ENCODE results near the gene GRAMD2B. TPM values are rescaled to one million over a fixed set of nuclear protein-coding genes. Genes with fewer than 3 reads are reported as not detected.

The GRAMD2B gene
- total RNA-seq, 1 experiment from 2014 or later: 4.1 TPM

- no TSS peak for BruUV-seq (replicated peaks)
- Histone ChIP-seq H3K27ac (ENCODE audit: low read length) (no peak overlapping the region), H3K36me3 (ENCODE audit: control insufficient read depth, insufficient read depth, low read length) (no peaks in the 10 kb centered on the region), H3K4me3 (ENCODE audit: low read depth in 2 of 2, low read length in 2 of 2) (no peak overlapping the region), H3K4me1 (ENCODE audit: control insufficient read depth, insufficient read depth, low read length) (no peaks in the 10 kb centered on the region), H3K9me3 (ENCODE audit: control insufficient read depth, insufficient read depth, low read depth, low read length) (no peaks in the 10 kb centered on the region), H3K27me3 (ENCODE audit: control insufficient read depth, insufficient read depth, low read length) (no peaks in the 10 kb centered on the region)
- no peak for ATAC-seq
- ChIA-PET POLR2A (no interaction called here), CTCF (interaction anchor here (0.6 kb wide), 1 partner anchor 94 kb away, joined by 4 read pairs; no protein-coding TSS in a partner anchor)
- in situ Hi-C loops (cut with HindIII; ENCODE audit: low pct_unique_long_range_greater_than_20kb, low sequenced_read_pairs): no loop called here
- intact Hi-C loops (cut with micrococcal nuclease; ENCODE audit: unreplicated experiment): no loop called here
- no peak for TF ChIP-seq REST (IDR thresholded peaks at IDR 0.05; ENCODE audit: insufficient read depth in 1 of 2, low read depth in 2 of 2, low read length in 1 of 2)
- no peak for TF ChIP-seq POLR2AphosphoS5 (IDR thresholded peaks at IDR 0.05; ENCODE audit: low read depth, low read length)
- TF ChIP-seq TCF7L2 (IDR thresholded peaks at IDR 0.05; ENCODE audit: low read depth, low read length): no peak
- no peak for TF ChIP-seq SIN3A (IDR thresholded peaks at IDR 0.05; ENCODE audit: borderline replicate concordance, insufficient read depth, low read depth, low read length)
- no peak for TF ChIP-seq CTCF (IDR thresholded peaks at IDR 0.05)
- no peak for DNase-seq (ENCODE audit: low read depth, low spot score)
These were observed 23.5 kb downstream of the GRAMD2B start for GRCh38 chr5:126446498-126447224.

GRCh38 chr5:126448720-126449119 lies 25.5 kb downstream of the GRAMD2B start:
- no peaks in the 10 kb centered on the region for H3K4me1 ChIP-seq (ENCODE audit: control insufficient read depth, insufficient read depth, low read length)
- TF ChIP-seq SIN3A (IDR thresholded peaks at IDR 0.05; ENCODE audit: borderline replicate concordance, insufficient read depth, low read depth, low read length): no peak
- no peak for DNase-seq (ENCODE audit: low read depth, low spot score)
- in situ Hi-C loops (cut with HindIII; ENCODE audit: low pct_unique_long_range_greater_than_20kb, low sequenced_read_pairs) (no loop called here), intact Hi-C loops (cut with micrococcal nuclease; ENCODE audit: unreplicated experiment) (no loop called here)
- no peak overlapping the region for H3K27ac ChIP-seq (ENCODE audit: low read length)
- CTCF ChIA-PET: no interaction called here
- no TSS peak for BruUV-seq (replicated peaks)
- no peak overlapping the region for H3K4me3 ChIP-seq (ENCODE audit: low read depth in 2 of 2, low read length in 2 of 2)
- H3K27me3 ChIP-seq (ENCODE audit: control insufficient read depth, insufficient read depth, low read length): no peaks in the 10 kb centered on the region
- ATAC-seq: no peak
- POLR2A ChIA-PET: no interaction called here
- no peaks in the 10 kb centered on the region for H3K36me3 ChIP-seq (ENCODE audit: control insufficient read depth, insufficient read depth, low read length)
- H3K9me3 ChIP-seq (ENCODE audit: control insufficient read depth, insufficient read depth, low read depth, low read length): no peaks in the 10 kb centered on the region

- CTCF ChIA-PET: no interaction called here
- POLR2A ChIA-PET: interaction anchor here (0.5 to 0.6 kb wide), 3 partner anchors 99 to 404 kb away, joined by 4 to 10 read pairs (median 4); no protein-coding TSS in a partner anchor
- Histone ChIP-seq H3K9me3 (ENCODE audit: control insufficient read depth, insufficient read depth, low read depth, low read length) (no peaks in the 10 kb centered on the region), H3K4me1 (ENCODE audit: control insufficient read depth, insufficient read depth, low read length) (no peaks in the 10 kb centered on the region), H3K27ac (ENCODE audit: low read length) (no peak overlapping the region), H3K36me3 (ENCODE audit: control insufficient read depth, insufficient read depth, low read length) (no peaks in the 10 kb centered on the region), H3K27me3 (ENCODE audit: control insufficient read depth, insufficient read depth, low read length) (no peaks in the 10 kb centered on the region), H3K4me3 (ENCODE audit: low read depth in 2 of 2, low read length in 2 of 2) (no peak overlapping the region)
- intact Hi-C loops (cut with micrococcal nuclease; ENCODE audit: unreplicated experiment): no loop called here
- in situ Hi-C loops (cut with HindIII; ENCODE audit: low pct_unique_long_range_greater_than_20kb, low sequenced_read_pairs): no loop called here
- no TSS peak for BruUV-seq (replicated peaks)
- ATAC-seq: peak; percentile 63; the same call in 1 of the 2 replicates
- TF ChIP-seq POLR2AphosphoS5 (IDR thresholded peaks at IDR 0.05; ENCODE audit: low read depth, low read length) (no peak), CTCF (IDR thresholded peaks at IDR 0.05) (no peak), TCF7L2 (IDR thresholded peaks at IDR 0.05; ENCODE audit: low read depth, low read length) (no peak), SIN3A (IDR thresholded peaks at IDR 0.05; ENCODE audit: borderline replicate concordance, insufficient read depth, low read depth, low read length) (no peak), REST (IDR thresholded peaks at IDR 0.05; ENCODE audit: insufficient read depth in 1 of 2, low read depth in 2 of 2, low read length in 1 of 2) (no peak)
- no peak for DNase-seq (ENCODE audit: low read depth, low spot score)
These were observed 26.6 kb downstream of the GRAMD2B start for GRCh38 chr5:126449751-126450271.
